Measurements from ENCODE around the gene SLC12A8. TPM values are rescaled to one million over a fixed set of nuclear protein-coding genes. Genes with fewer than 3 reads are reported as not detected.

The SLC12A8 gene
- total RNA-seq, 1 donor from 2014 or later = 2.3 TPM

DNA sequence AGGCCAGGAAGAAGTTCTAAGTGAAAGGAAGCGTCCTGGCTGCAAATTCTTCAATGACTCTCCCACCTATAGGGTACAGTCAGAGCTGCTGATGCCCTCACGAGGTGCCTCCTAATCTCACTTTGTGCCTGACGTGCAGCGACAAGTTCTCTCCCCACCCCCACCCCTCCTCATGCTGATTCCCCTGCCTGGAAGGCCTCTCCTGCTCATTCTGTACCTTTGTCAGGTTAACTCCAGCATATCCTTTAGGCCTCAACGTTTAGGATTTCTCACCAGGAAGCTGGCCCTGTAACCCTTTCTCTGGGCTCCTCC lies 25.0 kb downstream of the SLC12A8 start:
- DNase-seq (ENCODE audit: low spot score) = no peak

DNA sequence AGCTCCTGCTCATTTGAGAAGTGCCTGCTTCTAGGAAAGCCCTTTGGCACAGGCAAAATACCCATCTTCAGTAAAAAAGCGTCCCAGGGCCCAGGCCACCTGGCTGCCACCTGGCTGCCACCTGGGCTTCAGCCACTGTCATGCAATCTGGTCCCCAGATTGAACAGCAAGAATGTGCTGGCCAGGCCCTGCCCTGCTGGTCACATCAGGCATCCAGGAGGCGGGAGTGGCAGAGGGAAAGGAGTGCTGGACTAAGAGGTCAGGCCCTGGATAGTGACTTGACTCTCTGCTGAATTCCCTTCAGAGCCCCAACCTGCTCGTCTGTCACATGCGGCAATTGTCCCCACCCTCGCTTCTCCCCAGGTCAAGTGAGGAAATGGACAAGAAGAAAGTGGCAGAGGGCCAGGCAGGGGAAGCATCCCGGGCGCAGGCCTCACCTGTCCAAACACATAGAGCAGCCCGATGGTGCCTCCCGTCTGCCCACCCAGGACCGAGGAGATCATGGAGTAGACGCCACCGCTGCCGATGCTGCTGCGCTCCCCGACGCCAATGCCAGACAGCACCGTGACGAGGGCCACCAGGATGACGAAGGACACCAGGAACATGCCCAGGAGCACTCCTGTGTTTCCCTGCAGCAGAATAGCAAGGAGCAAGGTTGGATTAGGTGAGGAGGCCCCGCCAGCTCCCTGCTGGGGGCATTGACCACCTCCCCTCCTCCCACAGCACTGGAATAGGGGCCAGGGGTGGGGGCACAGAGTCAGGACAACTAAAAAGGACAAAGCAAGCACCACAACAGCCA lies 25.5 kb downstream of the SLC12A8 start:
- DNase-seq (ENCODE audit: low spot score) = no peak

DNA sequence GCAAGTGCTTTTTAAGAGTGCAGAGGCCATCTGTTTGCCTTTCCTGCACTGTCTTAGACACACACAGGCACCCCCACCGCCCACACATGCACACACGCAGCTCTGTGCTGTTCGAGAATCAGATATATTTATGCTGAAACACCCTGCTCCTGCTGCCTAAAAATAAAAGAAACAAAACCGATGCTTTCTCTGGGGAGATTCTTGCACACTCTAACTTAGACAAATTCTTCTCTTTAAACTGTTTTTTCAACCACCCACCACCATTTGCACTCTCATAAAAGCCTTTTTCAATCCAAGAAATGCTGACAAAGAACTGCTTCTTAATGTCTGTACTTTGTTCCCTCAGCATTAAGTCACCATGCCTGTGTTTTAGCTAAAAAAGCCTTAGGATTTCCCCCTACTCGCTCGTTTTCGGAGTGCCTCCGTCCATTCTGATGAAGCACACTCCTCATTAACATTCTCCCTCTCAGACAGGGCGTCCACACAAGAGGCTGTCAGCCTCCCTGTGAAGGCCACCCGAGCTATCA lies 26.2 kb downstream of the SLC12A8 start:
- no peak for DNase-seq (ENCODE audit: low spot score)

DNA sequence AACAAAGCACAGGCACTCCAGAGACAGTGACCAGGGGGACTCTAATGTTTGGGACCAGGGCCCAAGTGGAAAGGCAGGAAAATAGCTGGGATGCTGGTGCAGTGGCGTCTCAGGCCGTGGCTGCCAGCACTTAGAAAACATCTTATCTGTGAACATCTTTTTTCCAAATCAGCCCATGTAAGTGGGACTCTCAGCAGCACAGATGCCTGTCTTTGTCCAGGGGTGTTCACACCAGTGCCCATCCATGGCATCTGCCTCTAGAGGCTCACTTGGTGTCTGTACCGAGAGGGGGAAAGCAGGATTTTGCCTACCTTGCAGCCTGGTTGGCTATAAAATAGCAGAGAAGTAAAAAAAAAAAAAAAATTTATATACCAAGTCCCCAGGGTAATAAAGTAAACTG lies 26.7 kb downstream of the SLC12A8 start:
- DNase-seq (ENCODE audit: low spot score) = no peak

DNA sequence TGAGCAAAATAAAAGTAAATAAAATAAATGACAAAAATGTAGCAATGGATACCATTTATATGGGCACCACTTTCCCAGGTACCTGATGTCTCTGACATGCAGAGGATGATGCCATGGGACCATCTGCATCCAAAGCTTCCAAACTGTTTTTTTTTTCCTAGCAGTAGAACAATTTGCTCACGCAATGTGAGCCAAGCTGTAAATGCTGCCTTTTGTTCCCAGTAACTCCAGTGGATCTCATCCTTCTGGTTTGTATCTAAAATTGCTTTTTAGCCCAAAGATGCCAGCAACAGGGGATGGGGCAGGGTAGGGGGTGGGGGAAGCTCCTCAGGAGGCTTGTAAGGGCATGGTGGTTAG lies 32.7 kb downstream of the SLC12A8 start:
- no peak for DNase-seq (ENCODE audit: low spot score)

DNA sequence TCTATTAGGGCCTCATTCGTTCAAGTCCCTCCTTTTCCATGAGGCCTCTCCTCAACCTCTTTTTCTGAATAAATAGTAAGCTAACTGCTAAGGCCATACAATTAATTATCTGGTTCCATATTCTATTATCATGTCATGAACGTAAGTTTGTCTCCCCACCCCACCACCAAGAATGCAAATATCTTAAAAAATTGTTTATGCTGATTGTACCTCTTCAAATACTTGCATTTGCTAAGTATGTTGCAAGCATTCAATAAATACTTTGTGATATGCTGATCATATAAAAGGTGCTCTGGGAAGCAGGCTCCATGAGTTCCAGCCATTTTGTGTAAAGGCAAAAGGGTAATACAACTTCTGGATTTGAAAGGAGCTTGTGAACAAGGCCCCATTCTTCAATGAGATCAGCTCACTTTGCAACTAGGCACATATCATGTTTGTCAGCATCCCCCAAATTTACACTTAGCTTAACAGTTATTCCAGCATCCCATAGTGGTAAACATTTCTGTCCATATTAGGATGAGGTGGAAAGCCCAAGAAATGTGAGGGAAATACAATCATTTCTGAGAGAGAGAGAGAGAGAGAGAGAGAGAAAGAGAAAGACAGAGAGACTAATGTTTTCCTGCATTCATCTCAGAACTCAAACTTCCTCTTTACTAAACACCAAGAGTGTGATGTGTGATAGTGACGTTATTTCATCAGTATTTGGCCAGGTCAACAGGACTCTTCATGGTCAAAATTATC lies 33.2 kb downstream of the SLC12A8 start:
- no peak for DNase-seq (ENCODE audit: low spot score)

DNA sequence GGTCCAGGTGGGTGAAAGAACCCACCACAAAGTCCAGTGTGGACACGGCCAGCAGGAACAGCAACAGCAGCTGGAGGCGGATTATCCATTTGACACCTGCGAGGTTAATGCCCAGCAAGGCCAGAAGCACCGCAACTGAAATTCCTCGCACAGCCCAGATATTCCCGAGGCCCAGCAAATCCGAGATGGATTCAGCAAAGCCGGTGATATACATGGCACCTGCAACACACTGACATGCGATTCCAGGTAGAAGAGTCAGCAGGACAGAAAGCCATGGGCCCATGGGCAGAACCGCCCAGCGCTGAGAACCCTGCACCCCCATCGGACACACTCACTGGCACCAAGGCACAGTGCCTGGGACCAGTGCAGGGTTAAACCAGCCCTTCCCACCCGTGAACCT lies 34.8 kb downstream of the SLC12A8 start:
- DNase-seq (ENCODE audit: low spot score) = no peak

DNA sequence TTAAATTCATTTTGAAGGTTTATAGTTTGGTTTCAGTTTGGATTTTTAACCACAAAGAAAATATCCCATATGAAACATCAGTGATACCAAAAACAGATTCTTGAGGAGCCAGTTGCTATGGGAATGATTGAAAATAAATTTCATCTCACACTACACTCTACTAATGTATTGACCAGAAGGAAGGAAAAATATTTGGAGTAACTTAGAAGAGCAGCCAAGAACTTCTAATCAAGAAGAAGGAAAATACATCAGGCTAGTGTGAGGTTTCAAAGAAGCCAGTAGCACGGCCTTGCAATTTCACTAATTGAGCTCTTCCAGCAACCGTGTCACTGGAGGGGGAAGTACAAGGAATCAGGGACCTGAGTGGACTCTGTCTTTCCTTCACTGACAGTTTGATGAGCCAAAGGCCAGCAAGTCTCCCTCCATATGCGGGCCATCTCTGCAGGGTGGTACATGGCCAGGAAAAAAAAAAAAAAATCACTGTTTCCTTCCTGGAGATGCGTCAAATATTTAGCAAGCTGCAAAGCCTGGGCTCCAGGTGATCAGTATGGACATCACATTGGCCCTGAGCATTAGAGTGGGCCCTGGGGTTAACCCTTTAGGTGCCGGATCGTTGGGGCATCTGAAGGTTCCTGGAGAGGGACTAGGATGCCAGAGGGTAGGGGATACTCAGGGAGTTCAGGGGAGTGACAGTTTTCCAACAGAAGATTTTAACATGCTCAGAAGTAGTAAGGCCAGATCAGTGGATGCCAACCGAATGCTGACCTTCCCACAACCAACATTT lies 37.1 kb downstream of the SLC12A8 start:
- DNase-seq (ENCODE audit: low spot score) = peak; percentile 35

DNA sequence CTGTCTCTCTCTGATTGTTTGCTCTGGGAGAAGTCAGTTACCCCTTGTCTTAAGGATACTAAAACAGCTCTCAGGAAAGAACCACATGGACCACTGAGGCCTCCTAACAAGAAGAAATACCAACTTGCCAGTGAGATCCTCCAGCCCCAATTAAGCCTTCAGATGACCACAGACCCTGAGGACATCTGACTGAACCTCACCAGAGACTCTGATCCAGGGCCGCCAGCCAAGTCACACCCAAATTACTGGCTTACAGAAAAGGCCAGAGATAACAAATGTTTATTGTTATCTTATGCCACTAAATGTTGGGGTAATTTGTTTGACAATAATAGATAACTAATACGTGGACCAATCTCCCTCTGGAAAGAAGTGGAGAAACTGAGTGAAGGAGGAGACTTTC lies 40.2 kb downstream of the SLC12A8 start:
- DNase-seq (ENCODE audit: low spot score) = no peak

DNA sequence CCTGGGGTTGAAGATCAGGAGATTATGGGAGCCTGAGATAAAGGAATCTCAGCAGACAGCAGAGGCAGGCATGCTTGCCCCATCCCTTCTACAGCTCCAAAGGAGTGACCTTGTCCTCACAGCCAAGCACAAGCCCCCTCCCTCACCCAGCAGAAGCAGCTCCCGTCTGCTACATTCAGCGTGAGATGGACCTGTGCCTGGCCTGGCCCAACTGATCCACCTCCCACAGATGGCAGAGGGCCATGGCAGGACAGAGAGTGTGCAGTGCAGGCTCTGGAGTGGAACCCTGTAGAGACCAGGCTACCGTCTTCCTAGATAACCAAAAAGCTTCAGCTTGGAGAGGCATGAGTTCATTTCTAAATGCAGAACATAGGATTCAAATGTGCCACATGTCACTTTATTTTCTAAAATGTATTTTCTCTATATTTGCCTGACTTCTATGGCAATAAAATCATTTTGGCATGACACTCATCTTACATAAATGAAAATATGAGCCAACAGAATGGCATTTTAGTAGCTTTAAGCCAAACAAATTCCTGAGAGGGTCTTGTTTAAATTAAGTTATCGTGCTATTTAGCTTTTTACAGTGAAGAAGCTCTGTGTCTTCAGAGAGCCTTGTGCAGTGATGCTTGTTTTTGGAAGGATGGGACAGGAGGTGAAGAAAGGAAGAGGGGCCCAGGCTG lies 43.7 kb downstream of the SLC12A8 start:
- no peak for DNase-seq (ENCODE audit: low spot score)

DNA sequence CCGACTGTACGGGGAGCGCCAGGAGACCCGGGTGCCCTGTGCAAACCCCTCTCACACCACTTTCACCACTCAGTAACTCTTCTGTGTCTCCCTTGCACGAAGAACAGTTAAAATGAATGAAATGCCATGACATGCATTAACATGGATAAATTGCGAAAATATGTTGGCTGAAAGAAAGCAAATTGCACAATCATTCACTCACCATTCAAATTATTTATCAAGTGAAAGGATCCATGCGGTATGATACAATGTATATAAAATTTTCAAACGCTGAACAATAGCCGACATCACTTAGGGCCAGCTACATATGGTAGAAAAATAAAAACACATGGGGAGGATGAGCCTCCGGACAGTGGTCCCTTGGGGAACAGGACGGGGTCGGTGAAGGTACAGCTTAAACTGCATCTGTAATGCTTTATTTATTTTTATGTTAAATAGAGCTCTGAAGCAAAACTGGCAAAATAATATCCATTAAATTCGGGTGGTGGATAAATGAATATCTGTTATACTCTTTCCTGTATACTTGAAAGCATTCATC lies 45.9 kb downstream of the SLC12A8 start:
- no peak for DNase-seq (ENCODE audit: low spot score)

DNA sequence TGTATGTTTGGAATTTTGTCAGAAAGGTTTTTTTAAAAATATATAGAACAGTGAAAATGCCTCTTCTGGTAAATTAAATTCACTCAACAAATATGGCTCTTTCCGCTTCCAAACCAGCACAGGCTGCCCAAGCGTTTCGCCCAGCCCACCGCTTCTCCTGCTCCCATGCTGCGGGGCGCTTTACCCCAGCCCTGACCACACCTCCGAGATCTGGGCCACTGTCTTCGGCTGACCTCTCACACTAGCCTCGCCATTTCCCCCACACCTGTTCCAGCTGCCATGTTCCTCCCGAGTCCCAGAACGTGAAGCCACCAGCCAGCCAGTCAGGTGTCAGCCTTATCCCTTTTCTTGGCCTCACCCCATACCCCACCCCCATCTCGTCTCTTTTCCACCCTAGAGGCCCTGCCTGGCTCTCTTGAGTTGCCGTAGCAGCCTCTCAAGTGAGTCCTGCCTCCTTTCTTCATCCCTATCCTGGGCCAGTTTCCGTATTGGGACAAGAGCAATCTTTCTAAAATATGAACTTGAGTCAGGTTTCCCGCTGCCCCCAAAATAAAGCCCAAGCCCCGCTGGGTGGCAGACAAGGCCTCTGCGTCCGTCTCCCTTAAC lies 46.5 kb downstream of the SLC12A8 start:
- DNase-seq (ENCODE audit: low spot score) = peak; percentile 72

DNA sequence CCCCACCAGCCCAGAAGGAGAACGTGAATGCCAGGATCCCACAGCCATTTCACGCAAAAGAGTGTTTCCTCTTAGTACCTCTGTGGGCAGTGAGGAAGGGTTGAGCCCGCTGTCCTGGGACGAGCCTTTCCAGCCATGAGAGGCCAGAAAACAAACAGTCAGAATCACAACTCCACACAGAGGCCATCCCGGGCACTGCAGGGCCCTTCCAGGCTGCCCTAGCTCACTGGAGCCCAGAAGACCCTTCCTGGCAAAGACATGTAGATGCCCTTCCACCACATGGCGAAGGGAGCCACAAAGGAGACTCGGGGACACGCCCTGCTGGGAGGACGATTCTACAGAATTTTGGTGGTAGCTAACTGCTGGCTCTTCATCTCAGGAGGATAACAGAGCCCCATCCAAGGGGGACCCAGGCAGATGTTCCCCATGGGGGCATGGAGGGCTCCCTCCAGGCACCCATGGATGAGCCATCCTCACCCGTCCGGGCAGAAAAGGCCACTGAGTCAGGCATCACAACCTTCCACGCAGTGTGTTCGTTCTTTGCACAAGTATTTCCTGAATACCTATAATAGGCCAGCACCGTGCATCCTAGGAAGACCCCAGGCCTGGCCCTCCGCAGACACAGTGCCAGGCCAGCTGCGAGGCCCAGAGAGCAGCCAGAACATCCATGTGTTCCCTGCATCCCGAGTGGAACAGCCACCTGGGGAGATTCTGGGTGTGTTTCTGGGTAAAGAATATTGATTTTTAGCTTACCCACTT lies 47.2 kb downstream of the SLC12A8 start:
- DNase-seq (ENCODE audit: low spot score) = peak; percentile 82

DNA sequence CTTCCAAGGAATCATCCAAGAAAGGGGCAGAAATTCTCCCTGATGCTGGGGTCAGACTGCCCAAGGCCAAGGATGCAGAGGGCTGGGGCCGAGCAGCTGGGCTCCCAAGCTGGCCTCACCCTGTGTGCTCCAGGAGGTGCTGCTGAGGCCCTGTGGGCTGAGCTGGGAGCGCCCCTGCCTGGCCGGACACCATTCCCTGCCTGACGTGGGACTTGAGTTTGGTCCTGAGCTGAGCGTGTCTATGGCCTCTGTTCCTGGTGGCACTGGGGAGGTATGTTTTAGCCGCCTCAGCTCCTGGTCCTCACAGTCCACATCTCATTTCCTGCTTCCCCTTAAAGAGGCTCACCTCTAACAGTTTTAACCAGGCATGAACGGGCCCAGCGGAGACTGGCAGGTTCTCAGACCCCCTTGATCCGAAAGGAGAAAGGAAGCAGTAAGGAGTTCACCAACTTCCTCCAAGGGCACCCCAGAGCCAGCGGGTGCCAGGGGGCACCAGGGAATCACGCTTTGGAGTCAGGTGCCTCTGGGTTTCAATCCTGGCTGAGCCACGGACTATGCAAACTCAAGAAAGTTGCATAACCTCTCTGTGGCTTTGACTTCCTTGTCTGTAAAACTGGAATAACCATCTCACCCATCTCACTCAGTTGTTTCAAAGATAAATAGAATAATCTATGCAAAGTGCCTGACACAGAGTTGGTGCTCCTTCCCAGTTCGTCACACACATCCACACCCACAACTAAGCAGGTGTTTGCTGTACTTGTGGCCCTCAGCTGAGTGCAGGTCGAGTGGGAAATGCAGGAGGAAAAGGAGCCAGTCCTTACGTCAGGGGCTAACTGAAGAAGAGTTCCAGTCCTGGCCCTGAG lies 48.6 kb downstream of the SLC12A8 start:
- DNase-seq (ENCODE audit: low spot score) = peak; percentile 84

DNA sequence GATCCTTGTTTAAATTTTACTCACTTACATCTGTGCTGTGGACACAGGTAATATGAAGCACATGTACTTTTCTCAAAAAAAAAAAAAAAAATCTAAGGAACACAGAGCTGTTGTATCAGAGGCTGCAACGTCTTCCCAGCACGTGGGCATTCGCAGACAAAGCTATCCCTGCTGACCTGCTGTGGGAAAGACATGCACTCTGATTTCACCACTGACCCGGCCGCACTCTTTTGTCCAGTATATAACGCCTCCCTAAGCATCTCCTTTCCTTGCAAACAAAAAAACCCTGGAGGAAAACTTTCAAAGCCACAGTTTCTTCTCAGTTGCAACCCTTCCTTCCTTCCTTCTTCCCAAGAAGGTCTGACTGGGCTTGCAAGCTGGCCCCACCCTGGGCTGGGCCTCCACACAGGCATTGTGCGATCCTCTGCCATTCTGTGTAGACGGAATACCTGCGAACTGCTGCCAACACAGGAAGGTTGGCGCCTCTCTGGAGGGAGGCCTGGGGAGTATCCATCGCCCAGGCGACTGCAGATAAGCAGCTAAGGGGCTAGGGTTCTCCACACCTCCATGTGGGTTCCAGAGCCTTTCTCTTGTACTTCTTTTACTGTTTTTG lies 50.8 kb downstream of the SLC12A8 start:
- DNase-seq (ENCODE audit: low spot score) = no peak

DNA sequence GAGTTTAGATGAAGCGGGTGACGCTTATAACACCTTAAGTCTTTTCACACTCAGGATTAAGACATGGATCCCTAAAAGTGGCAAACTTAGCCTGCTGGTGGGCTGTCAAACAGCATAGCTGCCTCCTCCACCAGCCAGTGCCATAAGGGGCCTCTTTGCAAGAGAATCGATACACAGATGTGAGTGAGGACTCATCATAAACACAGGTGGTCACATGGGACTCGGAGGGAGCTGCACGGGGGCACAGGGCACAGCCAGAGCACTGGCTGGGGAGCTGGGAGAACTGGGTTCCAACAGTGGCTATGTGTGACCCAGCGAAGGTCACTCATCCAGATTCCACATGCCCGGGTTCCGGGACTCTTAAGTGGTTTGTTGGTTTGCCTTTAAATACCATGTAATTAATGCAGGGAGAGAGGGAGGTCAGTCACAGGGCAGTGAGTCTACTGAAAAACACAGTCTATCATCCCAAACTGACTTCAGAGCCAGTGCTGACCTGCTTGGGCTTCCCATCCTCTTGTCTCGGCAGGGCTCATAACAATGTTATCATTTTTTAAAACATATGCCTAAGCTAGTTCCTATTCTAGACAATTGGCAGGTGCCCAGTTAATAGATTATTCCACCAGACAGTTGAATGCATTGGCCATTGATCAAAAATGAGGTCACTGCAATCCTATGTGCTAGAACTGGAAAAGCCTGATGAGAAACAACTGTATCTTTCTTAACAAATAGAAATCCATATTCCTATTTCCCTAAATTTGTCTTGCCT lies 51.8 kb downstream of the SLC12A8 start:
- no peak for DNase-seq (ENCODE audit: low spot score)

DNA sequence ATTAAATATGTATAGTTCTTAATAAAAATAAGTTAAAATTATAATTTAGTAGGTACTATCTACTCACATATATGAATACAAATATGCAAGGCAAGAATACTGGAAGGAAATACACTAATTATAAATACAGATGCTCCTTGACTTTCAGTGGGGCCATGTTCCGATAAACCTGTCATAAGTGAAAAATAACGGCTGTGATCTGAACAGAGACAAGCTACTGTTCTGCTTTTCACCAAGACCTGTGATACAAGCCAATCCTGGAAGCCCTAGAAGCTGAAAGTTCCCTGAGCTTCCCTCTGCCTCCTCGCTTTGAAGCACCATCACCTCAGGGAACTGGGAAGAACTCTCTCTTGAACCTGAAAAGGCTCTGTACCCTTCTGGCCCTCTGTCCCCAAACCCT lies 55.4 kb downstream of the SLC12A8 start:
- no peak for DNase-seq (ENCODE audit: low spot score)

DNA sequence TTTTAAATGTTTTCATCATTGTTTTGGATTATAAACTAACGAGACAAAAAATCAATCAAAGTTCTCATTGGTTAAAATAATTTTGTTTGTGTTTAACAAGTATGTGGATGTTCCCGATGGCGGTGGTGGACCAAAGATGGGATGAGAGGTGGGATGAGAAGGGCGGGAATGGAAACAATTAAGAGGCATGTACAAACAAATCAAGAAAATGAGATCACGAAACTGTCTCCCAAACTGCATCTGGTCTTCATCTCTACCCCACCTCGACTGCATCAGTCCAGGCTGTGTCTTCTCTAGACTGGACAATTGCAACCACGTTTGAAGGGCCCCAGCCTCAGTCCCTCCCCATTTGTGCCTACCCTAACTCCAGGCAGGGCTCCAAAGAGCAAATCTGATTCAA lies 56.1 kb downstream of the SLC12A8 start:
- no peak for DNase-seq (ENCODE audit: low spot score)

Measured in mesenteric fat pad (tissue), 1 donor.